SJSA1 (cell line): ENCODE results near the gene MAGEA2. TPM values are rescaled to one million over a fixed set of nuclear protein-coding genes. Genes with fewer than 3 reads are reported as not detected.
"Not testable (repeated sequence)": the region's sequence is repeated elsewhere in the genome, so short reads cannot be mapped to it uniquely, and the experiment has no call there.

Source experiments
- DNase-seq, 2 experiments: peaks; one replicate each; pipeline ENCODE4 v3.0.0-alpha.2; 2015 to 2020; ENCODE audit warnings: low spot score in 2 of 2, low read depth in 1 of 2
- H3K27ac ChIP-seq: fragments of 250-450 bp; sonication (Bioruptor Pico); 2 replicates; pipeline ENCODE4 v1.5.1; 2020; ENCODE audit warnings: mild to moderate bottlenecking, moderate library complexity
- H3K27me3 ChIP-seq: fragments of 250-450 bp; sonication (Bioruptor Pico); replicated peaks from 2 replicates; pipeline ENCODE4 v1.5.1; 2020; ENCODE audit warnings: mild to moderate bottlenecking, moderate library complexity
- H3K36me3 ChIP-seq: fragments of 250-450 bp; sonication (Bioruptor Pico); 2 replicates; pipeline ENCODE4 v1.5.1; 2020; ENCODE audit warnings: mild to moderate bottlenecking
- H3K4me1 ChIP-seq: fragments of 250-450 bp; sonication (Bioruptor Pico); replicated peaks from 2 replicates; pipeline ENCODE4 v1.6.1; 2021; ENCODE audit warnings: mild to moderate bottlenecking
- H3K4me3 ChIP-seq: fragments of 250-450 bp; sonication (Bioruptor Pico); 2 replicates; pipeline ENCODE4 v1.5.1; 2020; ENCODE audit warnings: mild to moderate bottlenecking
- H3K9me3 ChIP-seq: fragments of 250-450 bp; sonication (Bioruptor Pico); replicated peaks from 2 replicates; pipeline ENCODE4 v1.5.1; 2020; ENCODE audit warnings: mild to moderate bottlenecking
- total RNA-seq: library from RNA; depleted of rRNA; stranded (reverse); fragments of >200 nt; shearing (Covaris generic); gene quantifications from 2 replicates; pipeline ENCODE4 v1.2.3, GENCODE V29; 2014; rRNA removed

MAGEA2 gene, protein sequence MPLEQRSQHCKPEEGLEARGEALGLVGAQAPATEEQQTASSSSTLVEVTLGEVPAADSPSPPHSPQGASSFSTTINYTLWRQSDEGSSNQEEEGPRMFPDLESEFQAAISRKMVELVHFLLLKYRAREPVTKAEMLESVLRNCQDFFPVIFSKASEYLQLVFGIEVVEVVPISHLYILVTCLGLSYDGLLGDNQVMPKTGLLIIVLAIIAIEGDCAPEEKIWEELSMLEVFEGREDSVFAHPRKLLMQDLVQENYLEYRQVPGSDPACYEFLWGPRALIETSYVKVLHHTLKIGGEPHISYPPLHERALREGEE
- total RNA-seq, result not detected in 2 replicates

DNA sequence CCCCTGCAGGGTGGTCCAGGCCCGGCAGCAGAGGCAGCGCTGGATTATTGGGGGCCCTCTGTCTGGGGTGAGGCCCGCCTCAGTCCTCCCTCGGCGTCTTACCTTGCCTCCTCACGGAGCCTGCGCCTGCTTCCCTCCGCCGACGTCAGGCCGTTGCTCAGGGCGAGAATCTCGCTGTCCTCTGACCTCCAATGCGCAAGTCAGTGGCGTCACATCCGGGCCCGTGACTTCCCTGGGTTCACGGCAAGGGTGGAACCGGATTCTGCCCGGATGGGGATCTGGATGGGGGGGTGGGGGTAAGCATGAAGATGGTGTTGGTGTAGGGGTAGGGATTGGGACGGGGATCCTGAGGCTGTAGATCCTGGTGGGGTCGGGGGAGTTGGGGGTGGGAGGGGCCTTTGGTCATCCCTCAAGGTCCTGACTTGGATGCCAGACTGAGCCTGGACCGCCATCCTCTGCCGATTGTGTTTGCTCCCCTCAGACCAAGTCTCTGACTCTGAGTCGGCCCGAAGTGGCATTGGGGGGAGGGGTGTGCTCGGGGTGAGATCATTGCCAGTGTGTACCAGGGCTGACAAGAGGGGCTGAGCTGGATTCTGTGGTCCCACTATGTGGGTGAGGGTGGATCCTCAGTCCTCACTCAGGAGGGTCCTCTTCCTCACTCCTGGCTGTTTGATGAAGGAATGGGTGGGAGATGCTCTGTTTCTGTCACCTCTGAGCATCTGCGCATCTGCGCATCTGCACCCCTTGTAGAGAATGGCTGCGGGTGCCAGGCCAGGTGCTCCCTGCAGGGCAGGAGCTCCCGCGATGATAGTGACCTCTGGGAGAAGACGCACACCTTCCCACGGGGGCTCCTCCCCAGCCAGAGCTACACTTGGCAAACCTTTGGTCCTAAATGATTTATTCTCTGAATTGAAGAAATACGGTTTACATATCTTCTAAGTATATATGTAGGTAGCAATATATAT is at the start of gene MAGEA2:
Gene MAGEA2 (minus strand): TSS at position 157 of the 965 bp plus-strand sequence. CDS start 2,479 bp downstream, outside the sequence.
- not testable (repeated sequence) for DNase-seq, H3K4me3 ChIP-seq, H3K27me3 ChIP-seq, H3K36me3 ChIP-seq, H3K4me1 ChIP-seq, H3K27ac ChIP-seq, H3K9me3 ChIP-seq

DNA sequence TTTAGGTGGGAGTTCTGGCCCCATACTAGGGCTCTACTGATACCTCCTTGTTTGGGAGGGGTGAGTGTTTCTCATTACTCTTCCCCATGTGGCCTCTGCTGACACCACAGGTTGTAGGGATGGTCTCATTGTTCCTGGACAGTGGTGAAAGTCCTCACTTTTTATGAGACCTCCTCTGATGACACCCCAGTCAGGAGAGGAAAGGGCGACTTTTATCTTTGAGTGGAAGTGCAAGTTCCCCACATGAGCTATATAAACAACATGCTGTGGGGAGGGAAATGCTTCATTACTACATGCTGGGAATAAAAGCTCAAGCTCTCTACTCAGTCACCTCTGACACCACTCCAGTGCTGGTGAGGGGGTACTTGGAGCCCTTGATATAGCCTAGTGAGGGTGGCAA is 45.3 kb upstream of the MAGEA2 start:
- no peaks in the 10 kb centered on the region for H3K4me1 ChIP-seq
- no peaks in the 10 kb centered on the region for H3K36me3 ChIP-seq
- no peaks in the 10 kb centered on the region for H3K27me3 ChIP-seq
- no peaks in the 10 kb centered on the region for H3K9me3 ChIP-seq
- DNase-seq, result no peak
- no peak overlapping the region for H3K4me3 ChIP-seq
- H3K27ac ChIP-seq, result no peak overlapping the region

DNA sequence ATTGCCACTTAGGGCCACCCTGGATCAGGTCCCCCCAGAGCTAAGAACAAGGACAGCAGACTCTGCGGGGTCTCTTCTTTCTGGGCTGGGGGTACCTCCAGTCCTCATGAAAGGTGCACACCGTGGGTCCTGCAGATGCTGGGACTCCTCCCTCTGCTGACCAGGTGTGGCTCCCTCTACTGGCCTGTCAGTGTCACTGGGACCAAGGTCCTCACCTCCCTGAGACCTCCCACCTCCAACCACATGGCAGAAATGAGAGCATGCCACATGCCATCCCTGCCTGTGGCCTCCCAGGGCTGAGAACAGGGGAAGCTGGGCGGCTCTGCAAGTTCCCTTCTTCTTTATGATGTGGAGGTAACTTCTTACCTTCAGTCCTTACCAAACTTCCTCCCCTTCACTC is 33.4 kb upstream of the MAGEA2 start:
- not testable (repeated sequence) for H3K27ac ChIP-seq, H3K27me3 ChIP-seq, H3K36me3 ChIP-seq, H3K4me3 ChIP-seq, DNase-seq, H3K4me1 ChIP-seq, H3K9me3 ChIP-seq

DNA sequence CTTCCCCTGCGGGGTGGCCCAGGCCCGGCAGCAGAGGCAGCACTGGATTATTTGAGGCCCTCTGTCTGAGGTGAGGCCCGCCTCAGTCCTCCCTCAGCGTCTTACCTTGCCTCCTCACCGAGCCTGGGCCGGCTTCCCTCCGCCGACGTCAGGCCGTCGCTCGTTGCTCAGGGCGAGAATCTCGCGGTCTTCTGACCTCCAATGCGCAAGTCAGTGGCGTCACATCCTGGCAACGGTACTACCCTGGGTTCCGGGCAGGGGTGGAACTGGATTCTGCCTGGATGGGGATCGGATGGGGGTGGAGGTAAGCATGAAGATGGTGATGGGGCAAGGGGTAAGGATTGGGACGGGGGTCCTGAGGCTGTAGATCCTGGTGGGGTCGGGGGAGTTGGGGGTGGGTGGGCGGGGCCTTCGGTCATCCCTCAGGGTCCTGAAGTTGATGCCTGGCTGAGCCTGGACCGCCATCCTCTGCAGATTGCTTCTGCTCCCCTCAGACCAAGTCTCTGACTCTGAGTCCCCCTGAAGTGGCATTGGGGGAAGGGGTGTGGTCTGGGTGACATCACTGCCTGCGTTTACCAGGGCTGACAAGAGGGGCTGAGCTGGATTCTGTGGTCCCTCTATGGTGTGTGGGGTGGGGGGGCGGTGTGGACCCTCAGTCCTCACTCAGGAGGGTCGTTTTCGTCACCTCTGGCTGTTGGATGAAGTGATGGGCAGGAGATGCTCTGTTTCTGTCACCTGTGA is 16.1 kb upstream of the MAGEA2 start, which contains the start of gene MAGEA6:
Gene MAGEA6 (minus strand): TSS at position 141 of the 741 bp plus-strand sequence. CDS start 2,039 bp downstream, outside the sequence.
- H3K27me3 ChIP-seq, H3K9me3 ChIP-seq, DNase-seq, H3K36me3 ChIP-seq, H3K4me3 ChIP-seq, H3K27ac ChIP-seq, H3K4me1 ChIP-seq: not testable (repeated sequence)

DNA sequence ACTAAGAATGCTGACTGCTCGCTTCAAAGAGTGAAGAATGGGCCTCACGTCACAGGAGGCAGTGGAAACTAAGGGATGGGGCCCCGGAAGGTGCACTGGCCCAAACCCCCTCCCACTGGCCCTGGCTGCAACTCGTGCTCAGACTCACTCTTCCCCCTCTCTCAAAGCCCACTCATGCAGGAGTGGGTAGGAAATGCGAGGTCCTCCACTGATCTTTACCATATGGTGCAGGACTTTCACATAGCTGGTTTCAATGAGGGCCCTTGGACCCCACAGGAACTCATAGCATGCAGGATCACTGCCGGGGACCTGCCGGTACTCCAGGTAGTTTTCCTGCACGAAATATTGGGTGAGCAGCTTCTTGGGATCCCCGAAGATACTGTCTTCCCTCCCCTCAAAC is 12.9 kb upstream of the MAGEA2 start:
- not testable (repeated sequence) for H3K36me3 ChIP-seq, H3K4me3 ChIP-seq, H3K4me1 ChIP-seq, H3K27me3 ChIP-seq, DNase-seq, H3K27ac ChIP-seq, H3K9me3 ChIP-seq

DNA sequence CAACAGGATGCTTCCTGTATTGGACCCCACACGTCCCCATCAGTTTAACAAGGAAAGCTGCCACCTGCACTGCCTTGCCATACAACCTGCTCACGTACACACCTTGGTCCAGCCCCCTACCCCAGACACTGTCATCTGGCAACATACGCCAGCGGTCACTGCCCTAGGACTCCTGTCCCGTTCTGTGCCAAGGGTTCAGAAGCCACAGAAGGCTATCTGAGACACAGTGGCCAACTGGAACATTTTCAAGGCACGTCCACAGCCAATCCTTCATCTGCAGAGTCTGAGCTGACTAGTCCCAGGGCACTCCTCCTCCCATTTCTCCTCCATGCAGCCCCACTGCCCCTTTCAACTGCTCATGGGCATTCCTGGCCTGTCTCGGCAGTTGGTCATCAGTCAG is 7.9 kb upstream of the MAGEA2 start:
- H3K4me1 ChIP-seq, H3K4me3 ChIP-seq, H3K9me3 ChIP-seq, DNase-seq, H3K27ac ChIP-seq, H3K27me3 ChIP-seq, H3K36me3 ChIP-seq: not testable (repeated sequence)

DNA sequence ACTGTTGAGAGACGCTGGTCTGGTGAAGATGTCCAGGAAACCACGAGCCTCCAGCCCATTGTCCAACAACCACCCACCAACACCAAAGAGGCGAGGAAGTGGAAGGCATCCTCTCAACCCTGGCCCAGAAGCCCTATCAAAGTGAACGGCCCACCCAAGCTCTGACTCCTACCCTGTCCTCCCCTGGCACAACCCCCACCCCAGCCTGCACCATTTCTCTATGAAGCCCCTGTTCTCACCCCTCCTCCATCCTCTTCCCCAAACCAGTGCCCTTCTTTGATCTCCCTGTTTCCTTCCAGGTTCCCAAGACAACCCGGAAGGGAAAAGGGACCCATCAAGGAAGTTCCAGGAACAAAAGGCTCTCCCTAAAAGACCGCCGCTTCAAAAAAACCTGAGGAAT is 5.9 kb upstream of the MAGEA2 start:
- H3K4me1 ChIP-seq, H3K4me3 ChIP-seq, H3K9me3 ChIP-seq, H3K27ac ChIP-seq, DNase-seq, H3K36me3 ChIP-seq, H3K27me3 ChIP-seq: not testable (repeated sequence)

DNA sequence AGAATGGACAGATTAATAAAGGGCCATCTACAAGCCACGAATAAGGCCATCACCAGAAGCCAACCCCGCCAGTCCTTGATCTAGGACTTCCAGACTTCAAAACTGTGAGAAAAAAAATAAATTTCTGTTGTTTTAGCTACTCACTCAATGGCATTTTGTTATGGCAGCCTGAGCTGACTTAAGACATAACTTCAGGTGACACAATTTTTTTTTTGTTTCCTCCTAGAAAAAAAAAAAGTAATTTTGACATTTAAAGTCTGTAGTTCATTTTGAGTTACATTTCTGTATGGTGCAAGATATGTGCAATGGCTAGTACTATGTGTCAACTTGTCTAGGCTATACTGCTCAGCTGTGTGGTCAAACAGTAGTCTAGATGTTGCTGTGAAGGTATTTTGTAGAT is 5.3 kb upstream of the MAGEA2 start, which contains the start of gene CSAG3:
Gene CSAG3 (plus strand): TSS at position 301 of the 400 bp plus-strand sequence.
- H3K4me3 ChIP-seq, H3K27me3 ChIP-seq, DNase-seq, H3K4me1 ChIP-seq, H3K9me3 ChIP-seq, H3K27ac ChIP-seq, H3K36me3 ChIP-seq: not testable (repeated sequence)

DNA sequence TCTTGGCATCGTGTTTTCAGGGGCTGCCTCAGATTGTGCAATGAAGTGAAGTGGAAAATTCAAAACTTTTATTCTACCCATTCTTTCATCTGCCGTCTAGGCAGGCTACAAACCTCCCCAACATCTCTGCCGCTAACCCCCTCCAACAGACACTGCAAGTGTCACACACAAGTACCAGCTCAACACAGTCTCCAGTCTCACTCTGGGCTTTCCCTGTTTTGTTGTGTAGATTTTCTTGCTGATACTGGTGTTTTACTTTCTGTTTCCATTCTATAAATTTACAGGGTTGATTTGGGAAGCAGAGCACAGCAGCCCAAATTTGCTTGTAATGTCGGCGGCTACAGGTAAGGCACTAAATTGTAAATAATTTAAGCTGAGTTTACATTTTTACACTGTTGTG is 1.2 kb upstream of the MAGEA2 start:
- not testable (repeated sequence) for H3K4me1 ChIP-seq, H3K27me3 ChIP-seq, H3K36me3 ChIP-seq

DNA sequence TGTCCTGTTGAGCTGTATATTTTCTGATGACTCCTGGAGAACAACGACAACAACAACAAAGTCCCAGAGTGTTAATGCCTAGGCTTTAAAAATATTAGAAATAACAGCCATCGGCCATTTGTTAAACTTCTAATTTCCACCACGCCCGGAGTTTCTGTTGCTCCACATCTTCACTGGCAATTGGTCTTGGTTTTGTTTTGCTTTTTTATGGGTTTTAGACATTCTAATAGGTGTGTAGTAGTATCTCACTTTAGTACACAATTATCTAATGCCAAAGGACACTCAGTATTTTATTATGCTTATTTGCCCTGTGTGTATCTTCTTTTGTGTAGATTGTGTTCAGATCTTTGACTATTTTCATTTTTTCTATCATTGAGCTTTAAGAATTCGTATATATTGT is 15.1 kb downstream of the MAGEA2 start:
- Histone ChIP-seq H3K27ac (no peak overlapping the region), H3K9me3 (no peaks in the 10 kb centered on the region), H3K27me3 (no peaks in the 10 kb centered on the region), H3K4me1 (no peaks in the 10 kb centered on the region), H3K36me3 (no peaks in the 10 kb centered on the region), H3K4me3 (no peak overlapping the region)
- no peak for DNase-seq

More for the DNA sequence above, 1.2 kb upstream of the MAGEA2 start:
- H3K27ac ChIP-seq, H3K4me3 ChIP-seq, DNase-seq, H3K9me3 ChIP-seq: not testable (repeated sequence)

DNA sequence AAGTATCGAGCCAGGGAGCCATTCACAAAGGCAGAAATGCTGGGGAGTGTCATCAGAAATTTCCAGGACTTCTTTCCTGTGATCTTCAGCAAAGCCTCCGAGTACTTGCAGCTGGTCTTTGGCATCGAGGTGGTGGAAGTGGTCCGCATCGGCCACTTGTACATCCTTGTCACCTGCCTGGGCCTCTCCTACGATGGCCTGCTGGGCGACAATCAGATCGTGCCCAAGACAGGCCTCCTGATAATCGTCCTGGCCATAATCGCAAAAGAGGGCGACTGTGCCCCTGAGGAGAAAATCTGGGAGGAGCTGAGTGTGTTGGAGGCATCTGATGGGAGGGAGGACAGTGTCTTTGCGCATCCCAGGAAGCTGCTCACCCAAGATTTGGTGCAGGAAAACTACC is 17.1 kb downstream of the MAGEA2 start:
- not testable (repeated sequence) for DNase-seq, H3K27me3 ChIP-seq, H3K4me3 ChIP-seq

DNA sequence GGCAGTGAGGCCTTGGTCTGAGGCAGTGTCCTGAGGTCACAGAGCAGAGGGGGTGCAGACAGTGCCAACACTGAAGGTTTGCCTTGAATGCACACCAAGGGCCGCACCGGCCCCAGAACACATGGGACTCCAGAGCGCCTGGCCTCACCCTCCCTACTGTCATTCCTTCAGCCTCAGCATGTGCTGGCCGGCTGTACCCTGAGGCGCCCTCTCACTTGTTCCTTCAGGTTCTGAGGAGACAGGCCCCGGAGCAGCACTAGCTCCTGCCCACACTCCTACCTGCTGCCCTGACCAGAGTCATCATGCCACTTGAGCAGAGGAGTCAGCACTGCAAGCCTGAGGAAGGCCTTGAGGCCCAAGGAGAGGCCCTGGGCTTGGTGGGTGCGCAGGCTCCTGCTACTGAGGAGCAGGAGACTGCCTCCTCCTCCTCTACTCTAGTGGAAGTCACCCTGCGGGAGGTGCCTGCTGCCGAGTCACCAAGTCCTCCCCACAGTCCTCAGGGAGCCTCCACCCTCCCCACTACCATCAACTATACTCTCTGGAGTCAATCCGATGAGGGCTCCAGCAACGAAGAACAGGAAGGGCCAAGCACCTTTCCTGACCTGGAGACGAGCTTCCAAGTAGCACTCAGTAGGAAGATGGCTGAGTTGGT is 17.7 kb downstream of the MAGEA2 start:
- Histone ChIP-seq H3K27ac (no peak overlapping the region), H3K4me1 (no peaks in the 10 kb centered on the region), H3K9me3 (no peaks in the 10 kb centered on the region), H3K36me3 (no peaks in the 10 kb centered on the region), H3K27me3 (no peaks in the 10 kb centered on the region), H3K4me3 (no peak overlapping the region)
- DNase-seq, result no peak

More for the DNA sequence above, 17.1 kb downstream of the MAGEA2 start:
- H3K36me3 ChIP-seq, H3K4me1 ChIP-seq, H3K27ac ChIP-seq, H3K9me3 ChIP-seq: not testable (repeated sequence)

DNA sequence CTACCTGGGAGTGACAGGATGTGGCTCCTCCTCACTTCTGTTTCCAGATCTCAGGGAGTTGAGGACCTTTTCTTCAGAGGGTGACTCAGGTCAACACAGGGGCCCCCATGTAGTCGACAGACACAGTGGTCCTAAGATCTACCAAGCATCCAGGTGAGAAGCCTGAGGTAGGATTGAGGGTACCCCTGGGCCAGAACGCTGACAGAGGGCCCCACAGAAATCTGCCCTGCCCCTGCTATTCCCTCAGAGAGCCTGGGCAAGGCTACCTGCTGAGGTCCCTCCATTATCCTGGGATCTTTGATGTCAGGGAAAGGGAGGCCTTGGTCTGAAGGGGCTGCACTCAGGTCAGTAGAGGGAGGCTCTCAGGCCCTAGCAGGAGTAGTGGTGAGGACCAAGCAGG is 18.5 kb downstream of the MAGEA2 start:
- H3K36me3 ChIP-seq, result no peaks in the 10 kb centered on the region
- no peak overlapping the region for H3K4me3 ChIP-seq
- no peak overlapping the region for H3K27ac ChIP-seq
- DNase-seq, result no peak
- H3K9me3 ChIP-seq, result no peaks in the 10 kb centered on the region
- H3K4me1 ChIP-seq, result no peaks in the 10 kb centered on the region
- H3K27me3 ChIP-seq, result no peaks in the 10 kb centered on the region
